Activated CD8-positive, alpha-beta memory T cell treated with anti-CD3 and anti-CD28 coated beads, Interleukin-2, amount 50 U/mL, for 1 hour (primary cell): Measurements from ENCODE around the gene PKDCC.

Experiments
- DNase-seq: peaks from one replicate; pipeline ENCODE4 v3.0.0-alpha.2; 2020; ENCODE audit errors: extremely low read depth

The PKDCC gene

GRCh38 chr2:42087137-42087856, 39.5 kb downstream of the PKDCC start:
- DNase-seq, result no peak

- DNase-seq, result no peak
These were observed 40.0 kb downstream of the PKDCC start for GRCh38 chr2:42087857-42088195.

GRCh38 chr2:42089340-42089925, 41.6 kb downstream of the PKDCC start:
- DNase-seq, result no peak

DNA sequence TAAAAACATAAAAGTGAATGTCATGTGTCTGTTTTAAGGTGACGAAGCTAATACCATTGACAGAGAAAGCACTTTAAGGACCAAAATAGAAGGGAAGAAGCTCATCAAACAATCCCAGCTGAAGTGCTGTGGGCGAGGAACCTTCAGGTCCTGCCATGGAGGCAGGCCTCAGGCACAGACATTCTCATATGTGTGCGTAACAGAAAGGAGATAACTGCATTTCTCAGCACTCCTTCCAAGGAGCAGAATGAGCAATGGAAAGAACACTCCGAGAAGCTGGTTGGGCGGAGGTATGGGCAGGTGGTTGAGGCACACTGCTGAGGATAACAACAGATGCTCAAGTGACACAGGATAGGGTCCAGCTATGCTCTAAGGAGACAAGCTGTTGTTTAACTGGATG, 42.4 kb downstream of the PKDCC start:
- no peak for DNase-seq

DNA sequence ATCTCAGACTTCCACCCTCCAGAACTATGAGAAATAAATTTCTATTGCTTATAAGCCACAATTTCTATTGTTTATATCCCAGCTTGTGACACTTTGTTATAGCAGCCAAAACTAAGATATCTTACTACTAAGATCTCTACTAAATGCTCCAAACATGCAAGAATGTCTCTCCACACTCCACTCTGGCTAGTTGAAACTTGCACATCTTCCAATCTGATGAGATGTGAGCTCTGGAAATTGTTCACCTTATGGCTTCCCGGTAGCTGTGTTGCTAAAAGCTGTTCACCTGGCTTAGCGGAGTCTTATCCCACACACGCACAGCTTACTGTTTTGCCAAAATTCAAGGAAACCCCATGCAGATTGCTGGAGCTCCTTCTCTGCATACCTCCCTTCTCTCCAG, 43.9 kb downstream of the PKDCC start:
- no peak for DNase-seq

DNA sequence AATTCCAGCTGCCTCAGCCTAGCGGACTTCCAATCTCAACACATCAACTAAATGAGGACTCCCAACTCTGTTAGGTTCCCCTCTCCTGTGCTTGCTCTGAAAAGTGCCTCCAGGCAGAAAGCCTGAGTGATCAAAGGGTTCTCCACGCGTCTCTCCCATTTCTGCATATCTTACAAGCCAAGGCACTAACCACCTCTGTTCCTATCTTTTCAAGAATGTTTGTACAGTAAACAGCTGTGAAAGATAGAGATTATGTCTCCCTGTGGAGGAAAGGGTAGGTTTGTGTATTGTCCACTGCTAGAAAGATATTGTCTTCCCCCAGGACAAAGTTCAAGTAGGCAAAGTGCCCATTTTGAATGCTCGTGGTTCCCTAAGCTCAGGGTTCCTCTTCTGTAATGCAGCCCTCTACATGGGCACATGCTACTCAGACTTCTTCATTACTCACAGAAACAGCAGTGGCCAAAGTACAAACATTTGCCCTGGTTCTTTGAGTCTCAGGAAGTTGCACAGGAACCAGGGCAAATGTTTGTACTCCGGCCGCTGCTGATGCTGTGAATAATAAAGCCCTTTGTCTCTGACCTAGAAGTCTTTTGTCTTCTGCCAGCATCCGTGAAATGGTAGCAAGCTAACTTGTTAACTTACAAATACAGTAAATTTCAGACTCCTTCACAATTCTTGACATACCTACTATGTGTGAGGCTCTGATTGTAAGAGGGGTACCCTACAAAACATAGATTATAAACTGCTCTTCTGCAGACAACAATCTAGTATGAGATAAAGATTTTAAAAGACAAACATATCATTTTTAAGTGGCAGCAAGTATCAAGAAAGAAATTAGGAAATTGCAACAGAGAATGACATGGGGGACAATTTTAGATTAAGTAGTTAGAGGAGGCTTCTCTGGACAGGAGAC, 44.5 kb downstream of the PKDCC start:
- no peak for DNase-seq

DNA sequence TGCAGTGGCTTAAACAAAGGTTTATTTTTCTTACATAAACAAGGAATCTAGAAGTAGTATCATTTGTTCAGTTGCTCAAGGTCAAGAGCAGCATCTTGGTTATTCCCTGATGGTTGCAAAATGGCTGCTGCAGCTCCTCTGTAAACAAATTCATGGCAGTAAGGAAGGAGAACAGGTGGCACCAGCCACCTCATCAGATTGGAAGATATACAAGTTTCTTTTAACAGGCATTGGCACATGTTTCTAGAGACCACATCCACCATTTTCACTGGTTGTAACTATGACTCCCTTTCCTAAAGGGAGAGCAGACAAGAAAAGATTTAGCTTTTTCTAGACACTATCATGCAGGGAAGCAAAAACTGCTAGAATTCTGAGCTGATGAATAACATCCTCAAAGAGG, 46.3 kb downstream of the PKDCC start:
- no peak for DNase-seq

- peak; percentile 65 for DNase-seq
These were observed 48.1 kb downstream of the PKDCC start for GRCh38 chr2:42095923-42096408.

DNA sequence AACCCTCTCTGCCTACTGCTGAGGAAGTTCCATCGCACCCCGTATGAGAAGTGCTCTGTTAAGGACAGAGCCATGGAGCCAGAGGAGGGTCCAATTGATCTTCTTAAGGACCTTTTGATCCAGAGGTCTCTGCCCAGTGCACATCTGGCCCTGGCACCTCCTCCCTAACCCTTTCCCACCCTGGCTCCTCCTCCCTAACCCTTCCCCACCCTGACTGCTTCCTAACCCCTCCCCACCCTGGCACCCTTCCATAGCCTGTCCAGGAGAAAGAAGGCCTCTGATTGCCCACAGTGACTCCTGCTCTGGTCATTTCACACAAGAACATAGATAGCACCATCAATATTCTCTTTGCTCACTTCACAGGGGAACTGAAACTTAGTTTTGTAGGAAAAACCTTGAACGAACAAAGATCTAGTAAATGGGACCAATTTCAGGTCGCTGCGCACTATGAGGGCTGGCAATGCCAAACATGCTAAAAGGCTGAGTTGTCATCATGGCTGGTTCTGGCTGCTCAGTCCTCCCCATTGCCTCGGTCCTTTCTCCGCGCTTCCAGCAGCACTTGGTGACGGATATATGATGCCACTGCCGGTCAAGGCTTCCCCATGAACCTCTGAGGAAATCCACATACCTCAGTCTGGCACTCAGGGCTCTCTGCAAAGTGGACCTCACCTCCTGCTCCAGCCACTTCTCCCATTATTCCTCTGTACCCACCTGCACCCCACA, 49.2 kb downstream of the PKDCC start:
- no peak for DNase-seq

GRCh38 chr2:42098571-42099437, 51.0 kb downstream of the PKDCC start:
- no peak for DNase-seq

GRCh38 chr2:42099438-42100173, 51.8 kb downstream of the PKDCC start:
- no peak for DNase-seq

- no peak for DNase-seq
These were observed 52.9 kb downstream of the PKDCC start for GRCh38 chr2:42100683-42101205.

DNA sequence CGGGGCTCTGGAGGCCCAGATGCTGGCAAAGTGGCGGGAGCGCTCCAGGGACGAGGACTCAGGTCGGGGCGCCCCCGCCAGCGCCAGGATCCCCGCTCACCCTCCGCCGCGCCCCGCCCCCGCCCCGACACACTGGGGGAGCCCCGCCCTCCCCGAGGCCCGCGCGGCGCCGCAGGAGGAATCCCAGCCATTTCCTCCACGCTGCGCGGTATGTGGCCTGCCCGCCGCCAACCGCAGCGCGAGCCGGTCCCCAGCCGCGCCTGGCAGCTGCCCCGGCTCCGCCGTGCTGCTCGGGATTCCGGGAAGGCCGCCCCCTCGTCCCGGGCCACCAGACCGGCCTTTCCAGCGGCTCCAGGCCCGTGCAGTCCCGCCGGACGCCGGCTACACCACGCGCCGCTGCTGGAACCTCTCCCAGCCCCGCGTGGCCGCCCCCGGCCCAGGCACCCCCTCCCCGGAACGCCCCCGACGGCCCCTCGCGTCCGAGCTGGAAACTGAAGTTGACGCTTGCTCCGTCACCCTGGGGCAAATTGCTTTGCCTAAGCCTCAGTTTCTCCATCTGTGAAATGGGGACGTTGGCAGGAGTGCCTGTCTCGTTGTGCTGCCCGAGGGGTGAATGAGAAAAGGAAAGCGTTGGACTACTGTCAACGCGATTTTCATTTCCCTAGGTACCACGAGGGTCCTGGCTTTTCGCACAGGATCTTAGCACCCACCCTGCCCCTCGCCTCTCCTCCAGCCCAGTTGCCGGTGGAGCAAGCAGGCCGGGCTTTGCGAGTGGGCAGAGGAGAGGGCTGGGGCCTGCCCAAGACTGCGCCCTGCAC, 53.6 kb downstream of the PKDCC start:
- no peak for DNase-seq

GRCh38 chr2:42102024-42102590, 54.3 kb downstream of the PKDCC start:
- peak; percentile 94 for DNase-seq

DNA sequence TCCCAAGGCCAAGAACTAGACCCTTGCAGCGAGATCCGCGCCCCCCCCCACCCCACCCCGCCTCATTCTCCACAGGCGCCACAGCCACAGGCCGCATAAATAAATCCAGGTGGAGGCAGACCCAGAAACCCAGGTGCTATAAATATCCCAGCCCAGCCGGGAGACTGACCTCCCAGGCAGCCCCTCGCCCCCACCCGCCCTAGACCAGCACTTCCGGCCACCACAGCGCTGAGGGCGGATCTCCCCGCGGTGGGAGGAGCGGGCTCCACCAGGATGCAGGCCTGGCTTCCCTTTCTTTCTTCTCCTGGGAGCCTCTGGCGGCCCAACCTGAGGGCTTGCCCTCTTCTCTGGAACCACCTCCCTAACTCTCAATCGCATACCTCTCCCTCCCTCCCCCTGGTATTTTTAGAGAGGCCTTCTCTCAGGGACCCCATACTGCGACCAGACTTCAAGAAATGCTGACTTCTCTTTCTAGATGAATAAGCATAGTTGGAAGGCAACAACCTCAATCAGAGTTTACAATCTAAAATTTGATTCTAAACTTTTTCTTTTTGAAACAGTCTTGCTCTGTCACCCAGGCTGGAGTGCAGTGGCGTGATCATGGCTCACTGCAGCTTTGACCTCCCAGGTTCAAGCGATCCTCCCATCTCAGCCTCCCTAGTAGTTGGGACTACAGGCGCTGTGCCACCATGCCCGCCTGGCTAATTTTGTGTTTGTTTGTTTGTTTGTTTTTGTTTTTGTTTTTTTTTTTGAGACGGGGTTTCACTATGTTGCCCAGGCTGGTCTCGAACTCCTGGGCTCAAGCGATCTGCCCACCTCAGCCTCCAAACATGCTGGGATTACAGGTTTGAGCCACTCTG, 55.0 kb downstream of the PKDCC start:
- no peak for DNase-seq

- no peak for DNase-seq
These were observed 56.0 kb downstream of the PKDCC start for GRCh38 chr2:42103829-42104228.

DNA sequence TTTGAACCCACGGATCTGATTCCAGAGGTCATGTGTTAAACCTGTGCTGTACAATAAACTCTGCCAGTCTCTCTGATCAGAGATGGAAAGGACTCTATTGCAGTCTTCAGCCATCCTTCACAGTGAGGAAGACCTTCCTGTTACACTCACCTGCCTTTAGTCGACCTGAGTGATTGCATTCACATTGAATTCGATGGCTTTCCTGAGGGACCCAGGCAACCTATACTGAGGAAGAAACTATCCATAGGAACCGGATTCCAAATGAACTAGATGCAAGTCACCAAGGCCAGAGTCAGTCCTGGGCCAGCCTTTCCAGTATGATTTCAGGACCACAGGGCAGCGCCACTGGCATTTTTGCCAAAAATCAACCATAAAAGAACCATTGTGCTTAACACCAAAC, 56.8 kb downstream of the PKDCC start:
- no peak for DNase-seq
